ENCODE results near the gene RETSAT. TPM values are rescaled to one million over a fixed set of nuclear protein-coding genes. Genes with fewer than 3 reads are reported as not detected.
"Not testable (repeated sequence)": the region's sequence is repeated elsewhere in the genome, so short reads cannot be mapped to it uniquely, and the experiment has no call there.

Gene RETSAT
- total RNA-seq, 2 donors from 2014 or later = 68.5 to 98.6 TPM

DNA sequence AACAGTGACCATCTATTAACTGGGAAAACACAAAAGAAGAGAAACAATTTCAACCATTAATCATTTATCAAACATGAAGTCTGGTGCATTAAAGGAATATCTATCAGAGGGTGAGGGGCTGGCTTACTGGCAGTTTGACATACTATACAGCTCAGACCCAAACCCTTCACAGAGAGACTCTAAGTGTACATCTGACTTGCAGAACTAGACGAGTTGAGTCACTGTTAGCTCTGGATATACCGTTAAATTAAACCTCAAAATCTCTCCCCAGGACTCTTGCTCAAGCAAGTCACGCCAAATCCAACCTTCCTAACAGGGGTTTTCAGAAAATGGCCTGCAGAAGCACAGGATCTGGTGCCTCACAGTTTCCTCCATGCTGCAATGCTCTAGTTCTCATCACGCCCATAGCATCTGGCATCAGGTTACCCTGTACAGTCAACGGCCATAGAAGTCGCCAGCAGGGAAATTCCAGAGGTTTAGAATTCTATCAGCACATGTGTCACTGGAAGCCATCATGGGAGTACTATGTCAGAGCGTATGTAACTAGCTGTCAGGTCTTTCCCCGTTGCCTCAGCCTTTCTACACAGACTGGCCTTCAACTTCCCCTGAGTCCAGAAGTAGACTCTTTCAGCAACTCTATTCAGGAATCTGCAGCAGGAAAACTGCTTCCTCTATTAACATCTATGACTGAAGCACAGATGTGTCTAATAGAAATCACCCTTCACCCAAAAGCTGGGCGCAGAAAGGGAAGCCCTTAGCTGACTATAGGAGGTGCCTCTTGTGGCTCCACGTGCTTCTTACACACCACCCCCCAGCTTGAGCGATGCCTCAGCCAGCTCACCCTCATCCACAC is 35.9 kb downstream of the RETSAT start:
- intact Hi-C loops (cut with DNase I) = no loop called here
- Histone ChIP-seq H3K27ac (no peak overlapping the region), H3K27me3 (no peaks in the 10 kb centered on the region), H3K9me3 (no peaks in the 10 kb centered on the region), H3K4me1 (peaks cover 11% of the 10 kb centered on the region), H3K4me3 (no peak overlapping the region), H3K36me3 (replicated peaks in 1 of 2; ENCODE audit: insufficient read depth in 1 of 2, low read depth in 2 of 2) (peaks cover 0 to 15% of the 10 kb centered on the region in 2 donors)
- ATAC-seq = no peak
- peak in 1 of 4 donors; percentile 41 for DNase-seq
- 76 to 86% methylated on average over 11 of the region's 11 CpGs for WGBS, 2 donors
- TF ChIP-seq POLR2A (IDR thresholded peaks at IDR 0.05) = no peak
- TF ChIP-seq, protein P1, sequence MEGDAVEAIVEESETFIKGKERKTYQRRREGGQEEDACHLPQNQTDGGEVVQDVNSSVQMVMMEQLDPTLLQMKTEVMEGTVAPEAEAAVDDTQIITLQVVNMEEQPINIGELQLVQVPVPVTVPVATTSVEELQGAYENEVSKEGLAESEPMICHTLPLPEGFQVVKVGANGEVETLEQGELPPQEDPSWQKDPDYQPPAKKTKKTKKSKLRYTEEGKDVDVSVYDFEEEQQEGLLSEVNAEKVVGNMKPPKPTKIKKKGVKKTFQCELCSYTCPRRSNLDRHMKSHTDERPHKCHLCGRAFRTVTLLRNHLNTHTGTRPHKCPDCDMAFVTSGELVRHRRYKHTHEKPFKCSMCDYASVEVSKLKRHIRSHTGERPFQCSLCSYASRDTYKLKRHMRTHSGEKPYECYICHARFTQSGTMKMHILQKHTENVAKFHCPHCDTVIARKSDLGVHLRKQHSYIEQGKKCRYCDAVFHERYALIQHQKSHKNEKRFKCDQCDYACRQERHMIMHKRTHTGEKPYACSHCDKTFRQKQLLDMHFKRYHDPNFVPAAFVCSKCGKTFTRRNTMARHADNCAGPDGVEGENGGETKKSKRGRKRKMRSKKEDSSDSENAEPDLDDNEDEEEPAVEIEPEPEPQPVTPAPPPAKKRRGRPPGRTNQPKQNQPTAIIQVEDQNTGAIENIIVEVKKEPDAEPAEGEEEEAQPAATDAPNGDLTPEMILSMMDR (IDR thresholded peaks at IDR 0.05) = no peak

DNA sequence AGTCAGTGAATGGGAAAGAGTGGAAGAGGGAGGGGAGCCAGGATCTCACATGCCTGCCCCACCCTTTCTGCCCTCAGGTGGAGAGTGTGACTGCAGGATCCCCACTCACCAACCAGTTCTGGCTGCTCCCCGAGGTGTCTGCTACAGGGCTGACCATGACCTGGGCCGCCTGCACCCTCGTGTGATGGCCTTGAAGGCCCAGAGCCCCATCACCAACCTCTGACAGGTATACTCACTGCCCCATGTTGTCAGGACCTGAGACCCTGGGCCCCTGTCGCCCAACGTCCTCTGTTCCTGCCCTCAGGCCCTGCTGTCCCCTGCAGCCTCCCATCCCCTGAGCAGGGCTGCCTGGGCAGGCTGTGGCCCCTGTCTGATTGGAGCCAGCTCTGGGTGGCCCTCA is 38.4 kb downstream of the RETSAT start:
- intact Hi-C loops (cut with DNase I); H3K4me1 ChIP-seq; H3K27me3 ChIP-seq; H3K36me3 ChIP-seq (replicated peaks in 1 of 2; ENCODE audit: insufficient read depth in 1 of 2, low read depth in 2 of 2); H3K4me3 ChIP-seq; H3K27ac ChIP-seq; H3K9me3 ChIP-seq; ATAC-seq; DNase-seq: not testable (repeated sequence)
- WGBS, 2 donors = 73% methylated on average over 4 of the region's 5 CpGs; no CpG with 5 or more reads in 1 of the 2 donors

DNA sequence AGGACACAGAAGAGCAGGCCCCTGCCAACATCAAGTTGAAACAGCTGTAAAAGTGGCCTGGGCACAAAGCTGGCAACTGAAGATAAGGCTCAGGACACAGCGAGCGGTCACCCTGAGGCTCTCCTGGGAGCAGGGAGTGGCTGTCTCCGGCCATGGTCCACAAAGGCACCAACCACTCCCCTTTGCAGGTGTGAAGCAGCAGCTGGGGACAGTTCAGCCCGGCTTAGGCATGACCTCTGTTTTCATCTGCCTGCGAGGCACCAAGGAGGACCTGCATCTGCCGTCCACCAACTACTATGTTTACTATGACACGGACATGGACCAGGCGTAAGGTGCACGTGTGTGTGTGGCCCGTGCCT is 39.5 kb downstream of the RETSAT start:
- no peak for ATAC-seq
- H3K27me3 ChIP-seq = no peaks in the 10 kb centered on the region
- H3K4me3 ChIP-seq = no peak overlapping the region
- 66 to 74% methylated on average over 10 of the region's 10 CpGs for WGBS, 2 donors
- H3K27ac ChIP-seq = no peak overlapping the region
- intact Hi-C loops (cut with DNase I) = no loop called here
- no peak for DNase-seq
- H3K9me3 ChIP-seq = no peaks in the 10 kb centered on the region
- peaks cover 0 to 10% of the 10 kb centered on the region in 2 donors for H3K36me3 ChIP-seq (replicated peaks in 1 of 2; ENCODE audit: insufficient read depth in 1 of 2, low read depth in 2 of 2)
- TF ChIP-seq, protein P1 (IDR thresholded peaks at IDR 0.05) = no peak
- no peak for TF ChIP-seq POLR2A (IDR thresholded peaks at IDR 0.05)
- H3K4me1 ChIP-seq = no peaks in the 10 kb centered on the region

DNA sequence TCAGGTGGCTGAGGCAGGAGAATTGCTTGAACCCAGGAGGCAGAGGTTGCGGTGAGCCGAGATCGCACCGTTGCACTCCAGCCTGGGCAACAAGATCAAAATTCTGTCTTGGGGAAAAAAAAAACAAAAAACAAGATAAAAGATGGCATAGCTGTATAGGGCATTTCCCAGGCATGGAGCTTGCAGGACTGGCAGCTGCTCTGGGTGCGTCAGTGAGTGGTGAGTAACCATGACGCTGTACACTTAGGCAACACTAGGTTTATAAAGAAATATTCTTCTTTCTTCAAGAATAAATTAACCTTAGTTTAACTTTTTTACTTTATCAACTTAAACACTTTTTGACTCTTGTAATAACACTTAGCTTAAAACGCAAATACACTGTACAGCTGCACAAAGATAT is 41.9 kb downstream of the RETSAT start:
- H3K4me3 ChIP-seq = no peak overlapping the region
- TF ChIP-seq POLR2A (IDR thresholded peaks at IDR 0.05) = no peak
- TF ChIP-seq, protein P1 (IDR thresholded peaks at IDR 0.05) = no peak
- H3K27me3 ChIP-seq = no peaks in the 10 kb centered on the region
- DNase-seq = no peak
- H3K27ac ChIP-seq = no peak overlapping the region
- H3K4me1 ChIP-seq = no peaks in the 10 kb centered on the region
- 86 to 87% methylated on average over 7 of the region's 7 CpGs for WGBS, 2 donors
- H3K9me3 ChIP-seq = no peaks in the 10 kb centered on the region
- ATAC-seq = no peak
- H3K36me3 ChIP-seq (replicated peaks in 1 of 2; ENCODE audit: insufficient read depth in 1 of 2, low read depth in 2 of 2) = peaks cover 0 to 7% of the 10 kb centered on the region in 2 donors
- intact Hi-C loops (cut with DNase I) = no loop called here

DNA sequence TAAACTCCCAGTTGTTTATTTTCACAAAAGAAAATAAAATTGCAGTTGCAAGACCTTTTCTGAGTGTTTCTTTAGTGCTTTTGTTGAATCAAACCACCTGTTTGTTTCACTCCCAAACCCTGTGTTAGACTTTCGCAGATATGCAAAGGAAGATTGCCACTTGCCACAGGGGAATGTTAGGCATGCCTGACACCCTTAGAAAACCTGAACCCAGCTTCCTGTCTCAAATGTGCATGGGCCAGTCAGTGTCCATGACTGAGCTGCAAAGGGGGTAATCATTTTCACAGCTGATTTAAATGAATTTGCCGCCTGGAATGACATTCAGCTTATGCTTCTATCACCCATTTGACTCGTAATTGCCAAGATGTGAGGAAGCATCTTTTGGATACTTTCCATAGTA is 44.0 kb downstream of the RETSAT start:
- TF ChIP-seq POLR2A (IDR thresholded peaks at IDR 0.05) = no peak
- TF ChIP-seq, protein P1 (IDR thresholded peaks at IDR 0.05) = no peak
- 72 to 78% methylated on average over 3 of the region's 3 CpGs for WGBS, 2 donors
- no peak for ATAC-seq
- H3K9me3 ChIP-seq = no peaks in the 10 kb centered on the region
- intact Hi-C loops (cut with DNase I) = no loop called here
- no peak overlapping the region for H3K27ac ChIP-seq
- no peaks in the 10 kb centered on the region for H3K4me1 ChIP-seq
- H3K4me3 ChIP-seq = no peak overlapping the region
- H3K27me3 ChIP-seq = no peaks in the 10 kb centered on the region
- no peak for DNase-seq
- peaks cover 0 to 3% of the 10 kb centered on the region in 2 donors for H3K36me3 ChIP-seq (replicated peaks in 1 of 2; ENCODE audit: insufficient read depth in 1 of 2, low read depth in 2 of 2)
